Brain microvascular endothelial cell (primary cell): ENCODE results near the gene HAND2.

Source experiments
- DNase-seq: peaks from one replicate; pipeline ENCODE4 v3.0.0-alpha.2; 2020
- H3K27ac ChIP-seq: fragments of 250-450 bp; sonication (Bioruptor Pico); 2 replicates; pipeline ENCODE4 v1.5.1; 2020; ENCODE audit warnings: mild to moderate bottlenecking, moderate library complexity
- H3K27me3 ChIP-seq: fragments of 250-450 bp; sonication (Bioruptor Pico); replicated peaks from 2 replicates; pipeline ENCODE4 v1.5.1; 2020; ENCODE audit warnings: mild to moderate bottlenecking
- H3K36me3 ChIP-seq: fragments of 250-450 bp; sonication (Bioruptor Pico); replicated peaks from 2 replicates; pipeline ENCODE4 v1.5.1; 2020; ENCODE audit warnings: mild to moderate bottlenecking
- H3K4me3 ChIP-seq: 2 replicates; pipeline ENCODE4 v1.5.1; 2011; ENCODE audit warnings: low read depth, mild to moderate bottlenecking, control low read depth, low read length, moderate library complexity
- CTCF ChIP-seq: IDR thresholded peaks from 2 replicates; pipeline ENCODE4 v1.5.1; 2011; ENCODE audit warnings: low read depth, mild to moderate bottlenecking, moderate library complexity, low read length, control low read depth, inconsistent platforms; ENCODE audit errors: missing control alignments
- in situ Hi-C: cut with HindIII; loops from 2 replicates; pipeline ENCODE4 v1.10.0; 2017; ENCODE audit warnings: low sequenced_read_pairs, low pct_ligation_motif_present

Gene HAND2

GRCh38 chr4:173520921-173521466 lies 9.0 kb downstream of the HAND2 start:
- Histone ChIP-seq H3K36me3 (no peaks in the 10 kb centered on the region), H3K27me3 (peaks cover 92% of the 10 kb centered on the region), H3K4me3 (no peak overlapping the region), H3K27ac (no peak overlapping the region)
- DNase-seq, result no peak
- in situ Hi-C loops, result no loop called here
- TF ChIP-seq CTCF, result no peak

GRCh38 chr4:173519111-173520101 lies 10.6 kb downstream of the HAND2 start:
- no peaks in the 10 kb centered on the region for H3K36me3 ChIP-seq
- H3K27ac ChIP-seq, result no peak overlapping the region
- H3K27me3 ChIP-seq, result peaks cover 93% of the 10 kb centered on the region
- no peak for DNase-seq
- no peak overlapping the region for H3K4me3 ChIP-seq
- in situ Hi-C loops, result no loop called here
- TF ChIP-seq CTCF, result no peak

- in situ Hi-C loops, result no loop called here
- Histone ChIP-seq H3K4me3 (no peak overlapping the region), H3K36me3 (no peaks in the 10 kb centered on the region), H3K27ac (no peak overlapping the region), H3K27me3 (peaks cover 92% of the 10 kb centered on the region)
- no peak for TF ChIP-seq CTCF
- DNase-seq, result no peak
Measured at GRCh38 chr4:173518425-173519102, 11.5 kb downstream of the HAND2 start.

- in situ Hi-C loops, result no loop called here
- DNase-seq, result no peak
- TF ChIP-seq CTCF, result no peak
- Histone ChIP-seq H3K27ac (no peak overlapping the region), H3K27me3 (peaks cover 92% of the 10 kb centered on the region), H3K36me3 (no peaks in the 10 kb centered on the region), H3K4me3 (no peak overlapping the region)
Measured at GRCh38 chr4:173517781-173518424, 12.1 kb downstream of the HAND2 start.

GRCh38 chr4:173516621-173517524 lies 13.2 kb downstream of the HAND2 start:
- in situ Hi-C loops, result no loop called here
- Histone ChIP-seq H3K27me3 (peaks cover 94% of the 10 kb centered on the region), H3K36me3 (no peaks in the 10 kb centered on the region), H3K4me3 (no peak overlapping the region), H3K27ac (no peak overlapping the region)
- no peak for TF ChIP-seq CTCF
- no peak for DNase-seq
